BJ (cell line): ENCODE data around the gene CDK4. TPM values are rescaled to one million over a fixed set of nuclear protein-coding genes. Genes with fewer than 3 reads are reported as not detected.

Experiments
- CTCF ChIA-PET: fragments of 350-600 bp; formaldehyde crosslinking; extraction: SDS; loops from one replicate; lab custom pipeline; 2021; ENCODE audit warnings: antibody characterized with exemption, inconsistent platforms; lab: Yijun Ruan, JAX
- POLR2A ChIA-PET: fragments of 300-600 bp; sonication (Branson Sonifier 250); formaldehyde crosslinking; extraction: SDS; loops from one replicate; lab custom pipeline; 2021; ENCODE audit warnings: antibody characterized with exemption; lab: Charles Lee
- DNase-seq: peaks from one replicate; pipeline ENCODE4 v3.0.0-alpha.2; 2011; ENCODE audit warnings: low read depth
- H3K27me3 ChIP-seq: 2 replicates; pipeline ENCODE4 v1.6.0; 2011; ENCODE audit warnings: low read length; ENCODE audit not compliant: control insufficient read depth, insufficient read depth
- H3K36me3 ChIP-seq: 2 replicates; pipeline ENCODE4 v1.5.1; 2011; ENCODE audit warnings: low read length; ENCODE audit not compliant: control insufficient read depth, insufficient read depth
- H3K4me3 ChIP-seq: 2 replicates; pipeline ENCODE4 v1.5.1; 2011; ENCODE audit warnings: low read depth, mild to moderate bottlenecking, control low read depth, low read length
- polyA plus RNA-seq: library from polyadenylated mRNA; depleted of rRNA; stranded (reverse); fragments of >200 nt; gene quantifications from 2 replicates; pipeline ENCODE4 v1.2.3, GENCODE V29; 2011
- TF ChIP-seq, protein P1 (sequence below): IDR thresholded peaks from 2 replicates; pipeline ENCODE4 v1.5.1; 2011; ENCODE audit warnings: low read depth, mild to moderate bottlenecking, control low read depth, inconsistent platforms, low read length, moderate library complexity; ENCODE audit not compliant: insufficient read depth

The CDK4 gene
- polyA plus RNA-seq, 1 experiment, result 293 TPM

DNA sequence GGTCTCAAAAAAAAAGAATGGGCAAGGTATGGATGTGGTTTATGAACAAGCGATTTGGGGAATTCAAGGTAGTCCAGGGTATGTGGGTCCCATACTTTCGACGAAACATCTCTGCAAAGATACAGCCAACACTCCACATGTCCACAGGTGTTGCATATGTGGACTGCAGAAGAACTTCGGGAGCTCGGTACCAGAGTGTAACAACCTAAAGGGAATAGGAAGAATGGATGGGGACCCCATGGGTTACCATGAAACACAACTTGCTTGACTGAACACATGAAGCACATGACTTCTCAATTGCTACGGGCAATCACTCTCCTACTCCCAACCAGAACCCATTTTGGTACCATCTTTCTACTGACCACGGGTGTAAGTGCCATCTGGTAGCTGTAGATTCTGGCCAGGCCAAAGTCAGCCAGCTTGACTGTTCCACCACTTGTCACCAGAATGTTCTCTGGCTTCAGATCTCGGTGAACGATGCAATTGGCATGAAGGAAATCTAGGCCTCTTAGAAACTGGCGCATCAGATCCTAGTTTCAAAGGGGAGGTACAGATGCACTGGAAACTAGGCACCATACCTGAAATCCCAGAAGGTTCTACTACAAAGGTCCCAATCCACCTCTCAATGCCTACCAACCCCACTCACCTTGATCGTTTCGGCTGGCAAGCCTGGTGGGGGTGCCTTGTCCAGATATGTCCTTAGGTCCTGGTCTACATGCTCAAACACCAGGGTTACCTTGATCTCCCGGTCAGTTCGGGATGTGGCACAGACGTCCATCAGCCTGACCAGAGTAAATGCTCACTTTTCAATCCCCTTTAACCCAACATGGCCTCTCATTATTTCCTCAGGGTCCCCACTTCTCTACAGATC, 1.3 kb downstream of the CDK4 start:
- POLR2A ChIA-PET, result no interaction called here
- Histone ChIP-seq H3K27me3 (peaks cover 2% of the 10 kb centered on the region), H3K4me3 (peak overlapping the region; percentile 81), H3K36me3 (peaks cover 15% of the 10 kb centered on the region)
- CTCF ChIA-PET, result interaction anchor here (1.0 kb wide), 1 partner anchor 9 kb away, joined by 3 read pairs; no protein-coding TSS in a partner anchor
- no peak for DNase-seq
- TF ChIP-seq, protein P1, sequence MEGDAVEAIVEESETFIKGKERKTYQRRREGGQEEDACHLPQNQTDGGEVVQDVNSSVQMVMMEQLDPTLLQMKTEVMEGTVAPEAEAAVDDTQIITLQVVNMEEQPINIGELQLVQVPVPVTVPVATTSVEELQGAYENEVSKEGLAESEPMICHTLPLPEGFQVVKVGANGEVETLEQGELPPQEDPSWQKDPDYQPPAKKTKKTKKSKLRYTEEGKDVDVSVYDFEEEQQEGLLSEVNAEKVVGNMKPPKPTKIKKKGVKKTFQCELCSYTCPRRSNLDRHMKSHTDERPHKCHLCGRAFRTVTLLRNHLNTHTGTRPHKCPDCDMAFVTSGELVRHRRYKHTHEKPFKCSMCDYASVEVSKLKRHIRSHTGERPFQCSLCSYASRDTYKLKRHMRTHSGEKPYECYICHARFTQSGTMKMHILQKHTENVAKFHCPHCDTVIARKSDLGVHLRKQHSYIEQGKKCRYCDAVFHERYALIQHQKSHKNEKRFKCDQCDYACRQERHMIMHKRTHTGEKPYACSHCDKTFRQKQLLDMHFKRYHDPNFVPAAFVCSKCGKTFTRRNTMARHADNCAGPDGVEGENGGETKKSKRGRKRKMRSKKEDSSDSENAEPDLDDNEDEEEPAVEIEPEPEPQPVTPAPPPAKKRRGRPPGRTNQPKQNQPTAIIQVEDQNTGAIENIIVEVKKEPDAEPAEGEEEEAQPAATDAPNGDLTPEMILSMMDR, result no peak

DNA sequence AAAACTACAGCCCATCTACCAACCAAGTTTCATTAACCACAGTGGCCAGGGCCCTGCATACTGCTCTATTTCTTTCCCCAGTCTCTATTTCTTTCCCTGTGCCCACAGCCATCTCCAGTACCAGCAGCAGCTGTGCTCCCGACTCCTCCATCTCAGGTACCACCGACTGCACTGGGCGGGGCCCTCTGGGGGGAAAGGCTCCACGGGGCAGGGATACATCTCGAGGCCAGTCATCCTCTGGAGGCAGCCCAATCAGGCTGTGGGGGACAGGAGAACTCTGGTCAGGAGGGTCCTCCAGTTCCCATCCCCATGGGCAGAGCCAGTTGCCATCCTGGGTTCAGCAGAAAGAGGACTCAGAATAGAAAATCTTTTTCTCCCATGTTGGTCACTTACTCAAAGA, 3.0 kb downstream of the CDK4 start:
- Histone ChIP-seq H3K27me3 (no peaks in the 10 kb centered on the region; the same call in 1 of the 2 replicates), H3K36me3 (peaks cover 15% of the 10 kb centered on the region), H3K4me3 (no peak overlapping the region)
- TF ChIP-seq, protein P1, result no peak
- ChIA-PET CTCF (no interaction called here), POLR2A (no interaction called here)
- no peak for DNase-seq

DNA sequence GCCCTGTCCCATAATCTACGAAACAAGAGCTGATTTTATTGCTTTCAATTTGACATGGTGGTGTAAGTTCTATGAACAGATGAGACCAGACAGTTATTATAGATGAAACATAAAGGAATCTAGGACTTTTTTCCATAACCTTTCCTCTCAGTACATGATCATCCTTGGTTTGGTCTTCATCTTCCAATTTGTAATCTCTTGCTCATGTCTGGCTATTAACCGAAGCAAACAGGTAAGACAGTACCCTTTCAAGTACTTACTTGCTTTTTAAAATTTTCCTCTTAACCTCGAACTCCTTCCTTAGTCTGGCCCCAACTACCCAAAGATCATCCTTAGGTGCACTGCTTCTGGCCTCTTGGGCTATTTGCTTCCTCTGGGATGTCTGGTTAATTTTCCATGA, 6.1 kb downstream of the CDK4 start:
- DNase-seq, result no peak
- POLR2A ChIA-PET, result no interaction called here
- CTCF ChIA-PET, result interaction anchor here (2.2 kb wide), 1 partner anchor 20 kb away, joined by 14 read pairs; no protein-coding TSS in a partner anchor
- peaks cover 8% of the 10 kb centered on the region for H3K27me3 ChIP-seq
- TF ChIP-seq, protein P1, result no peak
- H3K4me3 ChIP-seq, result no peak overlapping the region
- H3K36me3 ChIP-seq, result peaks cover 15% of the 10 kb centered on the region

DNA sequence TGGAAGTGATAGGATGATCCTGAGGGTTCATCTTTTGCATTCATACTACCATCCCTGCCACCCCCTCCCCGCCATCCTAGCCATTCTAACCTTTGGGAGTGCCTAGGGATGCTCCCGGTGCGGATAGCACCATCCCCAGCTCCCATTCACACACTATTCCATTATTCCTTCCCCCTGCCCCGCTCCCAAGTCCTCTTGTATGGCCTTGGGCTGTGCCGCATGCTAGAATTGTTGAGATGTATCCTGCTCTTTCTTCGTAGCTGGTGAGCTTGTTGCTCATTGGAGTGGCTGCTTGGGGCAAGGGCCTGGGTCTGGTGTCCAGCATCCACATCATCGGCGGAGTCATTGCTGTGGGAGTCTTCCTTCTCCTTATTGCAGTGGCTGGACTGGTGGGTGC, 6.6 kb downstream of the CDK4 start:
- Histone ChIP-seq H3K4me3 (peak overlapping the region; percentile 75), H3K27me3 (peaks cover 14% of the 10 kb centered on the region), H3K36me3 (peaks cover 15% of the 10 kb centered on the region)
- CTCF ChIA-PET, result interaction anchor here (0.8 to 2.2 kb wide), 5 partner anchors 9 to 19 kb away, joined by 3 to 14 read pairs (median 4); no protein-coding TSS in a partner anchor
- TF ChIP-seq, protein P1, result no peak
- no peak for DNase-seq
- POLR2A ChIA-PET, result interaction anchor here (1.2 kb wide), 1 partner anchor 196 kb away, joined by 3 read pairs; the partner anchor contains the start of gene ATP23
